Activated CD8-positive, alpha-beta memory T cell treated with anti-CD3 and anti-CD28 coated beads, Interleukin-2, amount 50 U/mL, for 48 hours (primary cell): ENCODE data around the gene GTPBP4.

ENCODE experiments used
- DNase-seq: peaks from one replicate; pipeline ENCODE4 v3.0.0-alpha.2; 2020

The GTPBP4 gene

DNA sequence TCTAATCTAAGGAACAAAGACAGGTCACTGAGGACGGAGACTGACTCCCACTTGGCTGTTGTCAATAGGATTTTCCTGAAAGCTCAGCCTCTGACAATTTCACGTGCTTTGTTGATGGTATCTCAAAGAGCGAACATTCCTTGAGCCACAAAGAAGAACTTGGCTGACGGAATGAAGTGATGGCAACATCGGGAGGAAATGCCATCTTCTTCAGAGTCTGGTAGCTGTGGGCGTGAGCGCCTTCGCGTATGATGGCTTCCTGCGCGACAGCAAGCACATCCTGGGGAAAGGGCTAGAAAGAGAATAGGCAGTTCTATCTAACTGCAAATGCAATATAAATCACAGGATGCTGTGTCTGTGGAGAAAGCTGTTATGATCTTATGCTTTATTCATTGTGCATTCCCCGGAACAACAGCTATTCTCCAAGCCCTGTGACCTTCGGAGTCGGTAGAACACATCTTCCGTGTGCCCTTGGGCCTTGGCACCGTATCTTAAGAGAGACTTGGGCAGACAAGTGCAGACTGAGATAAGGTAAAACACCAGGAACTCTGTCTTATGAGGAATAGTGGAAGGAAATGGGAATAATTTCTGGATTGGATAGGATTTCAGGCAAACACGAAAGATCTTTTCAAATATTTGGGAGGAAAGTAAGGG is 19.6 kb upstream of the GTPBP4 start:
- no peak for DNase-seq

DNA sequence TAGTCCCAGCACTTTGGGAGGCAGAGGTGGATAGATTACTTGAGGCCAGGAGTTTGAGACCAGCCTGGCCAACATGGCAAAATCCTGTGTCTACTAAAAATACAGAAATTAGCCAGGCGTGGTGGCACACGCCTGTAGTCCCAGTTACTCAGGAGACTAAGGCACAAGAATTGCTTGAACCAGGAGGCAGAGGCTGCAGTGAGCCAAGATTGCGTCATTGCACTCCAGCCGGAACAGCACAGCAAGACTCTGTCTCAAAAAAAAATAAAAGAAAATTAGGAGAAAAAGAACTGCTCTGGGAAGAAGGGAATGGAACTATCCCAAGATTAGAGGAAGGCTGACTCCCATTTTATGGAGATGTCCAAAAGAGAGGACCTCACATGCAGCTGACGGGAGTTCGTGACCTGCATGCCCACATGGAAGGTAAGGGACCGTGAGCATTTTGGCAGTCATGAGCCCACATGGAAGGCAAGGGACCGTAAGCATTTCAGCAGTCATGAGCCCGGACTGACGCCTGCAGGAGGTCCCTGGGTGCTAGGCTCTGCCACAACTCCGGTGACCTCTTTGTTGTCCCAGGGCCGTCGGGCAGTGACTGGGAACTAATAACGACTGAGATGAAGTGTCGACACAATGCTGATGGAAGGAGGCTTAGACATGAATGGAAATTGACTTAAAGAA is 18.6 kb upstream of the GTPBP4 start:
- DNase-seq: no peak

- DNase-seq: no peak
Observed at GRCh38 chr10:970311-971149, 17.7 kb upstream of the GTPBP4 start.

DNA sequence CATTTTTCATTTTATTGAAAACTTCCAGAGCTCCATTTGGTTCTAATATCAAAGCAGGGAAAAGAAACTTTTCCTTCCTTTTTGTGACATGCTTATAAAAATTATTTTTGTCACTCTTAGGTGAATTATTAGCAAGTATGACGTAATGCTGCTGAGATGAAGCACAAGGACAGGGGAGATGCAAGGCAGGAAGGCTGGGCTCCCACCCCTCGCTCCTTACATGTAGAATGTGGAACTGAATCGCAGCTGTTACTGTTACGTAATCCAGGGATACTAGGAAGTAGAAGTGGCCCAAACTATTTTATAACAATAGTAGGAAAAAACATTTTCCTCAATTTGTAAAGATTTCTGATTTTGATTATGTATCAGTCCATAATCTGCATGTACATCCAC is 17.1 kb upstream of the GTPBP4 start:
- DNase-seq: no peak

GRCh38 chr10:971613-972012 is 16.6 kb upstream of the GTPBP4 start:
- no peak for DNase-seq

GRCh38 chr10:972763-973162 is 15.5 kb upstream of the GTPBP4 start:
- no peak for DNase-seq

- no peak for DNase-seq
Observed at GRCh38 chr10:974038-974784, 14.0 kb upstream of the GTPBP4 start.

DNA sequence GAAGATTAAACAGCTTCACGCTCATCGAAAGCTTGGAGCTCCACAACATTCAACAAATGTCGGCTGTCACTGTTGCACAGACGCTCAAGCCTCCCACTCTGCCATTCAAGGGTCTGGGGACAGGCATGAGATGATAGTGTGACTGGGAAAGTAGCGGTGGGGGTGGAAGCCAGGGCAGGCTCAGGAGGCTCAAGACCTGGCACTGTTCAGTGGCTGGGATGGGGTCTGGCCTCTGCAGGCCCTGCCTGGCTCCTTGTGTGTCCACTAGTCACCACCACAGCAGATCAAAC is 13.5 kb upstream of the GTPBP4 start:
- no peak for DNase-seq

GRCh38 chr10:976316-976715 is 11.9 kb upstream of the GTPBP4 start:
- DNase-seq: no peak

GRCh38 chr10:978826-979421 is 9.3 kb upstream of the GTPBP4 start:
- no peak for DNase-seq

DNA sequence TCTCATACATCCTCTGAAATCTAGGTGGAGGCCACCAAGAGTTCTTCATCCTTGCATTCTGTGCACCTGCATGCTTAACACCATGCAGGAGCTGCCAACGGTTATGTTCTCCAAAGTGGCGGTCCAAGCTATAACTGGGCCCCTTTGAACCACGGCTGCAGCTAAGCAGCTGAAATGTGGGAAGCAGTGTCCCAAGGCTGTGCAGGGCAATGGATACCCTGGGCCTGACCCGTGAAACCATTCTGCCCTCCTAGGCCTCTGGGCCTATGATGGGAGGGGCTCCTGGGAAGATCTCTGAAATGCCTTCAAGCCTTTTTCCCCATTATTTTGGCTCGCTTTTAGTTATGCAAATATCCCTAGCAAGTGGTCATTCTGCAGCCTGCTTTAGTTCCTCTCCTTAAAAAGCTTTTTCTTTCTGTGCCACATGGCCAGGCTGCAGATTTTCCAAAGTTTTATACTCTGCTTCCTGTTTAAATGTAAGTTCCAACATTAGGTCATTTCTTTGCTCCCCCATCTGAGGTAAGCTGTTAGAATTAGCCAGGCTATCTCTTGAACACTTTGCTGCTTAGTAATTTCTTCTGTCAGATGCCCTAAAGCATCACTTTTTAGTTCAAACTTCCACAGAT is 7.7 kb upstream of the GTPBP4 start:
- DNase-seq: no peak

- no peak for DNase-seq
Observed at GRCh38 chr10:983401-983800, 4.8 kb upstream of the GTPBP4 start.

GRCh38 chr10:983971-984655 is 4.1 kb upstream of the GTPBP4 start:
- DNase-seq: no peak

GRCh38 chr10:985361-985760 is 2.9 kb upstream of the GTPBP4 start:
- DNase-seq: no peak

GRCh38 chr10:986137-986825 is 2.0 kb upstream of the GTPBP4 start:
- no peak for DNase-seq

DNA sequence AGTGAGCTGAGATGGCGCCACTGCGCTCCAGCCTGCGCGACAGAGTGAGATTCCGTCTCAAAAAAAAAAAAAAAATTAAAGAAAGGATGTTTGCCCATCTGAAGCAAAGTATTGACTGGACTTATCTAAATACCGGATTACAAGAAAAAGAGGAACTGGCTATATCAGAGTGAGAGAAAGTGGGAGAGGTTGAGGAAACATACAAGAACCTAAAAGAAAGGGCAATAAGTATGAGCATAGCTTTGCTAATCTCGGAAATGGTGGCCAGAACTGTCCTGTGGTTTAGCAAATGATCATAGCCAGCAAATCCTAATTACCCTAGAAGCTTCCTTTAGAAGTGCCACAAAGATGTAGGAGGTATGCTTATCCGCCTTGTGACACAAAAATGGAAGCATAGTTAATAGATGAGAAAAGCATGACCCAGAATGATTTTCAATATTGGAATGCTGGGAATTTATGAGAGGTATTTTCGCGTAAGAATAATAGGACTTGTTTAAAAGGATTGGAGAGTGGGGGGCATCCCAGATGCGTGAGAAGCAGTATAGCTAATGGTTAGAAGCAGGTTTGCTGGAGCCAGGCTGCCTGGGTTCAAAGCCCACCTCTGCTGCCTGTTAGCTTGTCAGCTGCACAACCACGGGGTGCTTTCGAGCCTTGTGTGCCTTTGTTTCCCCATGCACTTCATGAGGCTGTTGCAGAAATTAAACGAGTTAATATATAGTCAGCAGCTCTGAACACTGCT is 1.2 kb upstream of the GTPBP4 start:
- no peak for DNase-seq

DNA sequence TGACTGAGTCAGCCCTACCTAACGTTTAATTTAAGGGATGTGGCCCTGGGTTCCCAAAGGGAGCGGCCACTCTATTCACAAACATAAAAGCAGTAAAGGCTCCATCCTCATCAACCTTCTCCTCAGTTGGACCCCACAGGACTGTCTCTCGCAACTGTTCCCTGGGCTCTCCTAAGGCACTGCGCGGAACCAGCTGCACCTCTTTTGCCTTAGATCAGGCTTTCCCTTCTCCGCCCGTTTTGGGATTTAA is 689 bp upstream of the GTPBP4 start:
- DNase-seq: no peak

GRCh38 chr10:988667-989545 is 672 bp downstream of the GTPBP4 start:
- DNase-seq: no peak

DNA sequence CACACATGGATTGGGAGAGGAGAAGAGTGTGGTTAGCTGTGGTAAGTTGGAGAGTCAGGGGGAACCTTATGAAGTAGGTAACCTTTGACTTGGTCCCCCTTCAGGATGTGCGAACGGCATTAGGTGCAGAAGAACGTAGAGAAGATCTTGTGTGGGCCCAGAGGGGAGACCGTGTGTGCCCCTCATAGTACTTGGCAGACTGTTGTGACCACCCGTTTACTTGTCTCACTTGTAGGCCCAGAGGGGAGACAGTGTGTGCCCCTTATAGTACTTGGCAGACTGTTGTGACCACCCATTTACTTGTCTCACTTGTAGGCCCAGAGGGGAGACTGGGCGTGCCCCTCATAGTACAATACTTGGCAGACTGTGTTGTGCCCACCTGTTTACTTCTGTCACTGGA is 2.6 kb downstream of the GTPBP4 start:
- no peak for DNase-seq

DNA sequence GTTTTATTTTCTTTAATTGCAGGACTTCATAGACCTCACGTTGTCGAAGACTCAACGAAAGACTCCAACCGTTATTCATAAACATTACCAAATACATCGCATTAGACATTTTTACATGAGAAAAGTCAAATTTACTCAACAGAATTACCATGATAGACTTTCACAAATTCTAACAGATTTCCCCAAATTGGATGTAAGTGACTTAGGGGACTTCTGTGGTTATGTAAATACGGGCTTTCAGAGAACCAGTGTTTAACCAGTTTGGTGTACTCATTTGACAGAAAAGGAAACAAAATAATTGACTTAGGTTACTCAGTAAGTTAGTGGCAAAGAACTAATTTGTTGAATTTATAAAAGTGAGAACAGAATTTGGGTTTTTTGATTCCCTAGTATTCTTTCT is 4.2 kb downstream of the GTPBP4 start:
- DNase-seq: no peak
